ENCODE measurements around the gene NBEA.

Gene NBEA

DNA sequence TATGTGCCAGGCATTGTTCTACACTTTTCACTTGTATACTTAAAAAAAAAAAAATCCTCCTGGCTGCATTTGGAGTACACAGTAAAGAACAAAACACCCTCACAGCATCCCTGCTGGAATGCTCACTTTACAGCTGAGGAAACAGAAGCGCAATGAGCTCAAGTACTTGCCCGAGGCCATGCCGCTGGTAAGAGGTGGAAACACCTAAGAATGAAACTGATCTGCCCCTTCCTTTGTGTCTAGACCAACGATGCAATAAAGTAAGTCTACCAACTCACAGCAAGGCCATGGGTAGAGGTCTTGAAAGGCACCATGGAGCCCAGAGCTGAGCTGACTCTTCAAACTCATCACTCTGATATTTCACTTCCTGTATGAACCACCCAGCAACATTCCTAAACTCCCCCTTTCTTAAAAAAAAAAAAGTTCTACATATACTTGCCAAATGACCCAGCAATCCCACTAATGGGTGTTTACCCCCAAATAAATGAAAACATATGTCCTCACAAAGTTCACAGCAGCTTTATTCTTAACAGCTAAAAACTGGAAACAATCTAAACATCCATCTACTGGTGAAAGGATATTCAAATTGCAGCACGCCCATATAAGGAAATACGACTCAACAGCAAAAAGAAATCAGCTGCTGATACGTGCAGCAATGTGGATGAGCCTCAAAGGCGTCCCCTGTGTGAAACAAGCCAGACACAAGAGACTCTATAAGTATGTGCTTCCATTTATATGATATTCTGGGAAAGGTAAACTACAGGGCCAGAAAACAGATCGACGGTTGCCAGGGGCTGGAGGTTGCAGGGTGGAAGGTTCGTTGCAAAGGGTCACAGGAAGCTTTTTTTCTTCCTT lies 771.1 kb downstream of the NBEA start:
- no peak for DNase-seq (ENCODE audit: low read depth)

GRCh38 chr13:35714121-35714520 lies 772.1 kb downstream of the NBEA start:
- DNase-seq (ENCODE audit: low read depth) = no peak

DNA sequence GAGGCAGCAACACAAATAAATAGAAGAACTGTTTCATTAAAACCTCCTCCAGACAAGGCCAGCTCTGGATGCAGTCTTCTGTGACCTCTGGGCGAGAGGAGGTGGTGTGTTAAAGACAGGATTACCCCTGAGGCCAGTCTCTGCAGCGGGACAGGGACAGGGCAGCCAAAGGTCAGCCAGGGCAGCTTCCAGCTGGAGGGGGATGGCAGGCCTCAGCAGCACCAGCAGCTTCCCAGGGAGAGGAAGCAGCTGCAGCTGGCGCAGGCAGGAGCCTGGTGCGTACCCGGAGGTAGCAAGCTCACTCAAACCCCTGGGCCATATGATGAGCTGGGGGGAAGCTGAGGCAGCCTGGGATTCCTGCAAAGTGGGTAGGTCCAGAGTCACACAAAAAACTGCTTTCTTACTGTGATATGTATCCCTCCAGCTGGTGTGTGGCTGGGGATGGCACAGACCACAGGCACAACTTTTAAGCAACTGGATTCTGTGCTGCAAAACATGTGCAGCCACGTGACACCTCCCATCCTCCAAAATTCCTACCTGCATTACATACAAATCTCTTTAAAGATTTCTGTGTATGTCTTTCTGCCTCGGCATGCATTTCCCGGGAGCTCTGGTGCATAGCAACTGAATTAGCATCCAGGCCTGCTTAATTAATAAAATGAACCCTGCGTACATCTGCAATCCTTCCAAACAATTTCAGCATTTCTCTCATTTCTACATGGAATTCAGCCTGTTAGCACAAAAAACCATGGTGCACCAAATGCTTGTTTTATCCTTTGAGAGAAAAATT lies 772.7 kb downstream of the NBEA start:
- DNase-seq (ENCODE audit: low read depth) = no peak

DNA sequence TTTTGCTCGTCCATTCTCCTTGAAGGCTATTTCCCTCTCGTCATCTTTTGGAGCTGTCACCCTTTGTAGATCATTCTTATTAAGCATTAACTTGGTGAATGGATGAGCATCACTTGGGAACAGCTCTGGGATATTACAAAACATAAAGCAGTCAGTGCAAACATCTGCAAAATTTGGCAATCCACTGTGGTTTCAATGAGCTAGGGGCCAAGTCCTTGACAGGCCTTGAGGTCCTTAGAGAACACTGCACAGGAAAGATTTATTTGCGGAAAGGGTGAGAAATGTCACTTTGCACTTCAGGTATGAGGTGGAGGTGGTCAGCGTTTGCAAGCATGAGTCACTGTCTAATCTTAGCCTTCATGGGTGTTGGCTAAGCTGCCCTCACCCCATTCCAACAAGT lies 774.1 kb downstream of the NBEA start:
- no peak for DNase-seq (ENCODE audit: low read depth)

- no peak for DNase-seq (ENCODE audit: low read depth)
Measured at GRCh38 chr13:35716729-35717128, 774.7 kb downstream of the NBEA start.

DNA sequence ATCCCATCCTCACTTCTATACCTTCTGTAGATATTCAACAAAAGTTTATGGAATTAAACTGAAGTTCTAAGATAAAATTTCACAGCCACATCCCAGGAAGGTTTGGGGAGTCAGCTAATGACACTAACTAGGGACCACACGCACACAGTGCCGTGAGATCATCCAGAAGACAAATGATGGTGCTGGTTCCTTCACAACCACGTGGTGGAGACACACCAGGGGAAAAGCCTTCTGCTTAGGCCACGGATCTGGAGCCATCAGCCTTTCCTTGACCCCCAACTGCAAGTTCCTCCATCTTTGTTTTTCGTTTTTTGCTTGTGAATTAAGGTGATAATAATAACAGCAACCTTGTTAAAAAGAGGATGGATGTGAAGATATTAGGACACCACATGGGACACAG lies 776.0 kb downstream of the NBEA start:
- no peak for DNase-seq (ENCODE audit: low read depth)

GRCh38 chr13:35720290-35720689 lies 778.2 kb downstream of the NBEA start:
- no peak for DNase-seq (ENCODE audit: low read depth)

- DNase-seq (ENCODE audit: low read depth) = peak; percentile 12
Measured at GRCh38 chr13:35720690-35721554, 778.9 kb downstream of the NBEA start.

All from activated T-cell treated with anti-CD3 and anti-CD28 coated beads for 1 hour (primary cell).